IMR-90 (cell line): ENCODE measurements around the gene ACADSB. TPM values are rescaled to one million over a fixed set of nuclear protein-coding genes. Genes with fewer than 3 reads are reported as not detected.

Experiments used
- ATAC-seq: fragments of 200-7000 bp; cut with Tn5 transposase; 2 replicates; pipeline ENCODE4 v1.9.1; 2020; ENCODE audit warnings: low read depth, mild to moderate bottlenecking, moderate library complexity
- BruUV-seq: library from RNA; stranded (reverse); fragments of 400-500 nt; replicated peaks from 2 replicates; lab custom pipeline; 2021; lab: Mats Ljungman, UMichigan
- CTCF ChIA-PET: fragments of 300-600 bp; formaldehyde crosslinking; extraction: SDS; loops from one replicate; lab custom pipeline; 2021; ENCODE audit warnings: antibody characterized with exemption; lab: Yijun Ruan, JAX
- POLR2A ChIA-PET: fragments of 300-600 bp; sonication (Branson Sonifier 250); formaldehyde crosslinking; loops from one replicate; lab custom pipeline; 2022; ENCODE audit warnings: antibody characterized with exemption; ENCODE audit not compliant: unreplicated experiment; lab: Charles Lee
- DNase-seq: peaks from one replicate; pipeline ENCODE4 v3.0.0; 2013
- H2AFZ ChIP-seq: replicated peaks from 2 replicates; pipeline ENCODE3; 2013; ENCODE audit warnings: low read length, mild to moderate bottlenecking; ENCODE audit not compliant: poor library complexity
- H2AK5ac ChIP-seq: 2 replicates; pipeline ENCODE4 v1.6.1; 2013; ENCODE audit warnings: low read depth, low read length, inconsistent platforms
- H2AK9ac ChIP-seq: replicated peaks from 2 replicates; pipeline ENCODE3; 2013; ENCODE audit warnings: mild to moderate bottlenecking, low read depth, low read length, moderate library complexity; ENCODE audit not compliant: poor library complexity
- H2BK120ac ChIP-seq: 2 replicates; pipeline ENCODE4 v1.6.1; 2013; ENCODE audit warnings: low read depth, low read length, inconsistent platforms
- H2BK15ac ChIP-seq: 3 replicates; pipeline ENCODE4 v1.6.1; 2013; ENCODE audit warnings: low read depth, low read length, inconsistent platforms
- H2BK20ac ChIP-seq: 2 replicates; pipeline ENCODE4 v1.6.1; 2013; ENCODE audit warnings: low read depth, mild to moderate bottlenecking, inconsistent platforms, low read length, moderate library complexity
- H2BK5ac ChIP-seq: 2 replicates; pipeline ENCODE4 v1.6.1; 2013; ENCODE audit warnings: mild to moderate bottlenecking, low read depth, low read length, inconsistent platforms; ENCODE audit not compliant: poor library complexity, severe bottlenecking
- H3K14ac ChIP-seq: replicated peaks from 2 replicates; pipeline ENCODE4 v1.6.1; 2013; ENCODE audit warnings: low read depth, low read length, inconsistent platforms
- H3K18ac ChIP-seq: 2 replicates; pipeline ENCODE4 v1.6.1; 2013; ENCODE audit warnings: low read depth, low read length, control low read depth
- H3K23ac ChIP-seq: 2 replicates; pipeline ENCODE4 v1.6.1; 2013; ENCODE audit warnings: low read depth, low read length, inconsistent platforms
- H3K27ac ChIP-seq: 2 replicates; pipeline ENCODE4 v1.5.1; 2013; ENCODE audit warnings: mild to moderate bottlenecking, control low read depth, low read length; ENCODE audit not compliant: insufficient read depth
- H3K27me3 ChIP-seq: 2 replicates; pipeline ENCODE4 v1.6.1; 2013; ENCODE audit warnings: low read length; ENCODE audit not compliant: control insufficient read depth, insufficient read depth
- H3K36me3 ChIP-seq: 2 replicates; pipeline ENCODE4 v1.6.1; 2013; ENCODE audit warnings: low read length, mixed read lengths; ENCODE audit not compliant: control insufficient read depth, insufficient read depth
- H3K4ac ChIP-seq: 2 replicates; pipeline ENCODE4 v1.6.1; 2013; ENCODE audit warnings: low read depth, low read length, inconsistent platforms
- H3K4me1 ChIP-seq: 2 replicates; pipeline ENCODE4 v1.6.1; 2013; ENCODE audit warnings: low read length, mixed read lengths; ENCODE audit not compliant: control insufficient read depth, insufficient read depth
- H3K4me2 ChIP-seq: 2 replicates; pipeline ENCODE4 v1.6.1; 2013; ENCODE audit warnings: low read depth, mild to moderate bottlenecking, control low read depth, low read length, moderate library complexity
- H3K4me3 ChIP-seq: 2 replicates; pipeline ENCODE4 v1.5.1; 2013; ENCODE audit warnings: low read depth, mild to moderate bottlenecking, control low read depth, low read length, moderate library complexity; ENCODE audit not compliant: insufficient read depth
- H3K56ac ChIP-seq: 2 replicates; pipeline ENCODE4 v1.6.1; 2013; ENCODE audit warnings: low read length, inconsistent platforms; ENCODE audit not compliant: insufficient read depth; ENCODE audit errors: extremely low read depth
- H3K79me1 ChIP-seq, 2 experiments: 2 replicates each; pipeline ENCODE4 v1.6.1; 2013; ENCODE audit warnings: low read length in 2 of 2, inconsistent platforms in 1 of 2, low read depth in 1 of 2
- H3K9ac ChIP-seq: 2 replicates; pipeline ENCODE4 v1.6.1; 2013; ENCODE audit warnings: low read depth, low read length, control low read depth
- H3K9me1 ChIP-seq: 2 replicates; pipeline ENCODE4 v1.6.1; 2013; ENCODE audit warnings: low read length, inconsistent platforms; ENCODE audit not compliant: insufficient read depth
- H3K9me3 ChIP-seq: 2 replicates; pipeline ENCODE4 v1.6.1; 2013; ENCODE audit warnings: low read length; ENCODE audit not compliant: control insufficient read depth, insufficient read depth
- H4K20me1 ChIP-seq: 2 replicates; pipeline ENCODE4 v1.6.1; 2013; ENCODE audit warnings: low read length, inconsistent platforms; ENCODE audit not compliant: insufficient read depth
- H4K5ac ChIP-seq: 2 replicates; pipeline ENCODE4 v1.6.1; 2013; ENCODE audit warnings: mild to moderate bottlenecking, low read depth, low read length, control low read depth
- H4K8ac ChIP-seq, 2 experiments: 2 replicates each; pipeline ENCODE4 v1.6.1; 2013; ENCODE audit warnings: low read depth in 2 of 2, low read length in 2 of 2, control low read depth in 1 of 2, inconsistent platforms in 1 of 2
- H4K91ac ChIP-seq: 2 replicates; pipeline ENCODE4 v1.6.1; 2013; ENCODE audit warnings: low read depth, low read length, inconsistent platforms; ENCODE audit not compliant: insufficient read depth
- CEBPB ChIP-seq: IDR thresholded peaks from 2 replicates; pipeline ENCODE4 v1.6.1; 2012; ENCODE audit warnings: low read depth, low read length, improper control_type of control experiment
- CHD1 ChIP-seq: IDR thresholded peaks from 2 replicates; pipeline ENCODE4 v1.6.1; 2012; ENCODE audit warnings: low read depth, low read length, improper control_type of control experiment
- FOS ChIP-seq: fragments of 150-350 bp; IDR thresholded peaks from 2 replicates; pipeline ENCODE4 v1.6.1; 2016; ENCODE audit warnings: low read depth, low read length
- WGBS, 2 experiments: methylation state at CpG; one replicate each; pipeline versions ENCODE4 v1.1.5 to v1.1.7; 2013; ENCODE audit warnings: missing lambda C conversion rate in 2 of 2; ENCODE audit not compliant: insufficient read length in 1 of 2; ENCODE audit errors: extremely low coverage in 2 of 2; 5-methylcytosine and 5-hydroxymethylcytosine counted together
- dilution Hi-C: fragments of 300-500 bp; cut with HindIII; formaldehyde crosslinking; loops from one replicate; pipeline ENCODE4 v1.14.3; 2018; ENCODE audit warnings: low sequenced_read_pairs; ENCODE audit not compliant: unreplicated experiment
- in situ Hi-C: fragments of 300-500 bp; cut with MboI; formaldehyde crosslinking; loops from 3 replicates; pipeline ENCODE4 v1.14.3; 2019; ENCODE audit warnings: low sequenced_read_pairs, inconsistent platforms, mixed read lengths
- intact Hi-C: fragments of 100-400 bp; cut with micrococcal nuclease; formaldehyde crosslinking; loops from 2 replicates; pipeline ENCODE4 v1.10.0; 2022
- polyA plus RNA-seq, 3 experiments: library from polyadenylated mRNA; depleted of rRNA; stranded (reverse); fragments of >200 nt; gene quantifications; 2 replicates each; pipeline ENCODE4 v1.2.3, GENCODE V29; 2012; ENCODE audit warnings: low replicate concordance in 1 of 3
- total RNA-seq: library from RNA; depleted of rRNA; stranded (reverse); fragments of >200 nt; gene quantifications from 2 replicates; pipeline ENCODE4 v1.2.3, GENCODE V29; 2012
- TF ChIP-seq, protein P1 (sequence below): fragments of 150-350 bp; IDR thresholded peaks from 2 replicates; pipeline ENCODE4 v1.6.1; 2017; ENCODE audit warnings: mild to moderate bottlenecking, antibody characterized with exemption, low read length, low read depth

Gene ACADSB
- total and polyA plus RNA-seq, 2 of the 4 experiments (the other 2 are of a cell fraction): 6.2 to 10.6 TPM

DNA sequence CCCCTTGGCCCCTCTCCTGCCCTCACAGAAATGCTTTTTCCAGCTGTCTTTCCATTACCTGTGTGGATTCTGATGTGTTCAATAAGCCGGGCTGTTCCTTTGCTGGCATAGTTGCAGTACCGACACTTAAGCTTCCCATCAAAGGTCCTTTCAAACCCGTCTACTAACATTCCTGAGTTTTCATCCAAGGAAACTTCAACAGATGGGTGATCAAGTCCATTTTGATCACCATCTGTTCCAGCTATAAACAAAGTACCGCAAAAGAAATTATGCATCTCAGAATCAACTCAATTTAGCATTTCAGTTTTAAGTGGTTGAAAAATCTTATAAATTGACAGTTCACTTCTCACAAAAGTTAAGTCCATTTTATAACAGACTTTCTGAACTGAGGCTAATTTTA is 12.9 kb upstream of the ACADSB start:
- Histone ChIP-seq H3K18ac (no peak overlapping the region), H4K20me1 (peaks cover 3% of the 10 kb centered on the region; the same call in 1 of the 2 replicates), H3K27ac (no peak overlapping the region), H3K23ac (no peak overlapping the region), H4K91ac (no peak overlapping the region), H3K79me1 (peaks cover 20 to 25% of the 10 kb centered on the region in 2 experiments; a peak in 3 of 4 replicates), H3K4me3 (no peak overlapping the region), H3K36me3 (peaks cover 15% of the 10 kb centered on the region), H3K4ac (no peak overlapping the region), H2BK120ac (no peak overlapping the region), H3K9me3 (no peaks in the 10 kb centered on the region), H2AK5ac (no peak overlapping the region), H3K9me1 (no peaks in the 10 kb centered on the region), H3K4me1 (no peaks in the 10 kb centered on the region; the same call in 1 of the 2 replicates), H2BK15ac (no peak overlapping the region), H2AFZ (no peak overlapping the region), H2BK20ac (no peak overlapping the region), H2BK5ac (no peak overlapping the region), H2AK9ac (no peak overlapping the region), H3K56ac (no peak overlapping the region), H3K14ac (no peak overlapping the region), H4K5ac (no peak overlapping the region), H3K27me3 (no peaks in the 10 kb centered on the region), H3K9ac (no peak overlapping the region), H4K8ac (no peak overlapping the region), H3K4me2 (no peak overlapping the region)
- no peak for DNase-seq
- ChIA-PET POLR2A (no interaction called here), CTCF (no interaction called here)
- dilution Hi-C loops (no loop called here), in situ Hi-C loops (no loop called here), intact Hi-C loops (no loop called here)
- ATAC-seq: no peak
- WGBS, 2 experiments: no CpG with 5 or more reads among the region's 4 CpGs
- TF ChIP-seq CEBPB: no peak
- TF ChIP-seq, protein P1, sequence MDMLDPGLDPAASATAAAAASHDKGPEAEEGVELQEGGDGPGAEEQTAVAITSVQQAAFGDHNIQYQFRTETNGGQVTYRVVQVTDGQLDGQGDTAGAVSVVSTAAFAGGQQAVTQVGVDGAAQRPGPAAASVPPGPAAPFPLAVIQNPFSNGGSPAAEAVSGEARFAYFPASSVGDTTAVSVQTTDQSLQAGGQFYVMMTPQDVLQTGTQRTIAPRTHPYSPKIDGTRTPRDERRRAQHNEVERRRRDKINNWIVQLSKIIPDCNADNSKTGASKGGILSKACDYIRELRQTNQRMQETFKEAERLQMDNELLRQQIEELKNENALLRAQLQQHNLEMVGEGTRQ: no peak
- TF ChIP-seq FOS: no peak
- no peak for TF ChIP-seq CHD1
- no TSS peak for BruUV-seq
